C4-2B (cell line): Measurements from ENCODE around the gene CFAP65.

Source experiments
- H3K27ac ChIP-seq: fragments of 450-650 bp; 2 replicates; pipeline ENCODE4 v1.5.1; 2017
- ZFX ChIP-seq: fragments of 450-650 bp; IDR thresholded peaks from 2 replicates; pipeline ENCODE4 v1.6.1; 2017
- TF ChIP-seq, protein P1 (sequence below): fragments of 450-650 bp; conservative IDR thresholded peaks from 2 replicates; pipeline ENCODE4 v1.5.1; 2017; ENCODE audit warnings: mild to moderate bottlenecking

The CFAP65 gene

DNA sequence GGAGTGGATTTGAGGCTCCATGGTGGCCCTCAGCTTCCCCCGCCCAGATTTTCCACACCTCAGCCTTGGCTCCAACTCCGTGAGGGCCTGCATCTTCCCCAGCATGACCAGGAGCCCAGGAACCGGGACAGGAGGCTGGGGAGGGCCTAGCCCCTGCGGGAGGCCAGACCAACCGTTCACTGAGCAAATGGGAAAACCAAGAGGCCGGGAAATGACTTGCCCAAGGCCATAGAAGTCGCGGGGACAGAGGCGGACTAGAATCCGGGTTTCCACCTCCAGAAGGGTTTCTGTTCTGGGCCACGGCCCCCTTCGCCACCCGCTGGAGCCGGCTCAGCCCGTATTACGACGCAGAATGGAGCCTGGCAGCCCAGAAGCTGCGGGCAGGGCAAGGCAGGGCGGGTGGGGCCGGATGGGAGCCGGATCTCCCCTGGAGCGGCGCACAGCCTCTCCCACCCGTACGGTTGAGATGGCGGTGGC is 40.2 kb downstream of the CFAP65 start:
- no peak for TF ChIP-seq ZFX
- TF ChIP-seq, protein P1, sequence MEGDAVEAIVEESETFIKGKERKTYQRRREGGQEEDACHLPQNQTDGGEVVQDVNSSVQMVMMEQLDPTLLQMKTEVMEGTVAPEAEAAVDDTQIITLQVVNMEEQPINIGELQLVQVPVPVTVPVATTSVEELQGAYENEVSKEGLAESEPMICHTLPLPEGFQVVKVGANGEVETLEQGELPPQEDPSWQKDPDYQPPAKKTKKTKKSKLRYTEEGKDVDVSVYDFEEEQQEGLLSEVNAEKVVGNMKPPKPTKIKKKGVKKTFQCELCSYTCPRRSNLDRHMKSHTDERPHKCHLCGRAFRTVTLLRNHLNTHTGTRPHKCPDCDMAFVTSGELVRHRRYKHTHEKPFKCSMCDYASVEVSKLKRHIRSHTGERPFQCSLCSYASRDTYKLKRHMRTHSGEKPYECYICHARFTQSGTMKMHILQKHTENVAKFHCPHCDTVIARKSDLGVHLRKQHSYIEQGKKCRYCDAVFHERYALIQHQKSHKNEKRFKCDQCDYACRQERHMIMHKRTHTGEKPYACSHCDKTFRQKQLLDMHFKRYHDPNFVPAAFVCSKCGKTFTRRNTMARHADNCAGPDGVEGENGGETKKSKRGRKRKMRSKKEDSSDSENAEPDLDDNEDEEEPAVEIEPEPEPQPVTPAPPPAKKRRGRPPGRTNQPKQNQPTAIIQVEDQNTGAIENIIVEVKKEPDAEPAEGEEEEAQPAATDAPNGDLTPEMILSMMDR = no peak
- peak overlapping the region; percentile 64 for H3K27ac ChIP-seq

DNA sequence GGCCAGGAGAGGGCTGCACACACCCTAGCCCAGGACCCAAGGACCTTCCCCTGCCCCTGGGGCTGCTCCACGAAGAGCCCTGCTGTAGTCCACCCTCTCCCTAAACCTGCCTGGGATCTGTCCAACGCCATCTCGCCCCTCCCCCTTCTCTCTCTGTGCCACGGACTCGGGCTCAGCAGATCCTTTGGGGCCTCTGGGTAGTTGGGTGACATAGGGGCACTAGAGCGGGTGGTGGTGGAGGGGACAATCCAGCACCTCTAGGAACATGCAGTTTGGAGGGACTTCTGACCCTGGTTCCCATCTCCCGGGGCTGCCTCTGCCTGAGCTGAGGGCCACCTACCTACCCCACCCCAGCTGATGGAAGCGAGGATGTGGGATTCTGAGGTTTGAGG is 40.8 kb downstream of the CFAP65 start:
- TF ChIP-seq, protein P1 = no peak
- TF ChIP-seq ZFX = no peak
- peak overlapping the region; percentile 64; the same call in 1 of the 2 replicates for H3K27ac ChIP-seq

- peak overlapping the region; percentile 64; the same call in 1 of the 2 replicates for H3K27ac ChIP-seq
- TF ChIP-seq ZFX = no peak
- TF ChIP-seq, protein P1 = no peak
Measured at GRCh38 chr2:218999881-219000568, 41.3 kb downstream of the CFAP65 start.

DNA sequence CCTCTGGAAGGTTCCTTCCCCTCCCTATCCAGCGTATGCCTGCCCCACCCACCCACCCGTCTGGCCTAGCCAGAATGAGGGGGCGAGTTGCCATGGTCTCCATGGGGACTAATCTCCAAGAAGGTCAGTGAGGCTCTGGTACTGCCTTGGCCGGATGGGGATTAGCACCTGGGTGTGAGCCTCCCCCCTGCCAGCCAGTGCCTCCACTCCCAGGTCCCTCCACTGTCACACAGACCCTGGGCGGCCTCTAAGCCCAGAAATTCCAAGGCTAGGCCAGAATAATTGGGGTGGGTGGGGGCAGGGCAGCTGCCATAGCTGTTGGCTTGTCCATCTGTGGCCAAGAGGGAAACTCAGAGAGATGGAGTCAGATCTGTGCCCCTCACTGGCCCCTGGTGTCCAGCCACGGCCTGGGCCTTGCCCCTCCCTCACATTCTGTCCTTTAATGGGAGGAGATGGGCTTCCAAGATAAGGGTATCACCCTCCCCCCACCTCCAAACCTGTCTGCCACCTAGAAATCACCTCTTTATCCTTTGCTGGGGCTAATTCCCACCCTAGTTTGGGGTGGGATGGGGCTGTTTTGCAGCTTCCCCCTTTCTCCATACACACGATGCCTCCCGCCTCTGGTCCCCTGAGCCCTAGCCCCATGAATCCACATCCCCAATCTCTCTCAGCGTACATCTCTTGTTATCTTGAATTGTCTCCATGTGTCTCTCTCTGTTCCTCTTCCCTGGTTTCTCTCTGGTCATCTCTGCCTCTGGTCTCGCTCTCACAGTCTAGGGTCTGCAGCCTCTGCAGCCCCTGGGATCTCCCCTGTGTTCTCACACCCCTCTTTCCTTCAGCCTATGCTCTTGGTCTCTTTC is 42.1 kb downstream of the CFAP65 start:
- peak overlapping the region; percentile 64; the same call in 1 of the 2 replicates for H3K27ac ChIP-seq
- TF ChIP-seq, protein P1 = no peak
- TF ChIP-seq ZFX = no peak

DNA sequence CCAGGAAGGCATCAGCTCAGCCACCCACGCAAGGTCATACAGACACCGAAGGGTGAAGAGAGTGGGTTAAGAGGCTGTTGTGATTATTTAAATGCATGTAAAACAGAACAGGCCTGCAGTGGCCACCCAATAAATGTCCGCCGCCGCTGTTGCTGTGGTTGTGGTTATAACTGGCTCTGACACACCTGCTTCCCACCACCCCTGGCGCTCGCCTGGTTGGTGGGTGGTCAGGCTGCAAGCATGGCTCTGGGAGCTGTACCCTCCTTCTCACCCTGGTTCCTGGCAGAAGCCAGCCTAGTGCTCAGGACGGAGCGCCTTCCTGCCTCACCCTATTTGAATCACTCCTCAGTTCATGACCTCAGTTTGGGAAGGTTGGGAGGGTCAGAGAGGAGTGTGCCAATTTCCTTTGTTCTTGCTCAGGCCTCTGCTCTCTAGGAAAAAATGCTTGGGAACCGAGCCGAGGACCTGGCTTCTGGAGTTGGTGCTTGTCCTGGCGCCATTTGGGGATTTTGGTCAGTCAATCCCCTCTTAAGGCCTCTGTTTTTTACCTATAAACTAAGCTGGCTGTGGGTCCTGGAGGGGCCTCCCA is 42.8 kb downstream of the CFAP65 start:
- peak overlapping the region; percentile 64; the same call in 1 of the 2 replicates for H3K27ac ChIP-seq
- no peak for TF ChIP-seq ZFX
- TF ChIP-seq, protein P1 = no peak

GRCh38 chr2:218997731-218998130 is 43.6 kb downstream of the CFAP65 start:
- no peak for TF ChIP-seq ZFX
- TF ChIP-seq, protein P1 = no peak
- peak overlapping the region; percentile 64; the same call in 1 of the 2 replicates for H3K27ac ChIP-seq
